GM21515 (cell line): ENCODE data around the gene ZNF492.
"Not testable (repeated sequence)": the region's sequence is repeated elsewhere in the genome, so short reads cannot be mapped to it uniquely, and the experiment has no call there.

ENCODE experiments used
- ATAC-seq: cut with Tn5 transposase; IDR thresholded peaks from one replicate; pipeline ENCODE4 v1.9.1; 2021; ENCODE audit not compliant: unreplicated experiment

The ZNF492 gene

GRCh38 chr19:22617181-22617580 lies 16.9 kb upstream of the ZNF492 start:
- not testable (repeated sequence) for ATAC-seq

GRCh38 chr19:22617614-22618320 lies 16.4 kb upstream of the ZNF492 start:
- no peak for ATAC-seq

GRCh38 chr19:22619371-22619770 lies 14.8 kb upstream of the ZNF492 start:
- no peak for ATAC-seq

GRCh38 chr19:22619932-22620331 lies 14.2 kb upstream of the ZNF492 start:
- ATAC-seq = no peak

GRCh38 chr19:22620401-22620800 lies 13.7 kb upstream of the ZNF492 start:
- ATAC-seq = no peak

GRCh38 chr19:22620912-22621311 lies 13.2 kb upstream of the ZNF492 start:
- no peak for ATAC-seq

- ATAC-seq = no peak
Observed at GRCh38 chr19:22622020-22622419, 12.1 kb upstream of the ZNF492 start.

GRCh38 chr19:22622901-22623840 lies 11.0 kb upstream of the ZNF492 start:
- ATAC-seq = no peak

GRCh38 chr19:22623841-22624221 lies 10.3 kb upstream of the ZNF492 start:
- ATAC-seq = no peak

GRCh38 chr19:22625266-22626035 lies 8.7 kb upstream of the ZNF492 start:
- ATAC-seq = no peak

- no peak for ATAC-seq
Observed at GRCh38 chr19:22627526-22627925, 6.6 kb upstream of the ZNF492 start.

GRCh38 chr19:22628401-22628800 lies 5.7 kb upstream of the ZNF492 start:
- no peak for ATAC-seq

- ATAC-seq = no peak
Observed at GRCh38 chr19:22634450-22634827, 315 bp downstream of the ZNF492 start.

- not testable (repeated sequence) for ATAC-seq
Observed at GRCh38 chr19:22685493-22685892, 51.4 kb downstream of the ZNF492 start.

- not testable (repeated sequence) for ATAC-seq
Observed at GRCh38 chr19:22702661-22703060, 68.5 kb downstream of the ZNF492 start.

- not testable (repeated sequence) for ATAC-seq
Observed at GRCh38 chr19:22703096-22703495, 69.0 kb downstream of the ZNF492 start.

GRCh38 chr19:22708983-22709382 lies 74.9 kb downstream of the ZNF492 start:
- no peak for ATAC-seq
